ENCODE data around the gene PHF21B.

DNA sequence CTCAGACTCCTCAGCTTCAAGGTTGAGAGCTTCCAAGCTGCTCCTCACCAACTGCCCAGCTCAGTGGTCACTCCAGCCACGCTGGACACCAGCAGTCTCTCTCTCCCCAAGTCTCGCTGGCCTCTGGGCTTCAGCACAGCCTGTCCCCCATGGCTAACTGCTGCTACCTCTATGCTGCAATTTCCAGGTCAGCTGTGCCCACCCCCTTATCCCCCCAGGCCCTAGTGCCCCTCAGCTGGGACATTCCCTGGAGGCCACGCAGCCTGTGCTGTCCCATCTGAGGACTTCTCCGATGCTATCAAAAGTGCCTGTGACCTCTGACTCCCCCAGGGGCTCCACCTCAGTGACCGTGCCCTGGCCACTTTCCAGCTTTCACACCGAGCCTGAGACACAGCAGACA lies 37.5 kb upstream of the PHF21B start:
- TF ChIP-seq POLR2AphosphoS5 (IDR thresholded peaks at IDR 0.05), result no peak
- TF ChIP-seq CTCF (IDR thresholded peaks at IDR 0.05), result no peak
- TF ChIP-seq POLR2A (IDR thresholded peaks at IDR 0.05), result no peak

Measured in sigmoid colon (tissue), 4 donors.